ENCODE measurements around the gene PBXIP1. TPM values are rescaled to one million over a fixed set of nuclear protein-coding genes. Genes with fewer than 3 reads are reported as not detected.

PBXIP1 gene
- total and polyA plus RNA-seq, 7 experiments from 2014 or later = 107 to 390 (median 355) TPM

GRCh38 chr1:154969246-154969645, 13.3 kb upstream of the PBXIP1 start:
- Mint-ChIP-seq H3K27me3 (no peaks in the 10 kb centered on the region), H3K27ac (peak overlapping the region; percentile 8 to 86 (median 60)), H3K4me1 (peaks cover 27 to 52% (median 34%) of the 10 kb centered on the region in 7 donors), H3K36me3 (peaks cover 0 to 15% (median 0%) of the 10 kb centered on the region in 5 donors), H3K4me3 (peak overlapping the region in 2 of 10 donors; percentile 43 to 48), H3K9me3 (peaks cover 0 to 2% (median 0%) of the 10 kb centered on the region in 11 donors)
- POLR2A ChIA-PET = interaction anchor here (11.7 kb wide), 1 partner anchor 9 kb away, joined by 160 read pairs; the partner anchor contains the start of genes PBXIP1 and PYGO2
- DNase-seq (no peak), ATAC-seq (no peak)
- intact Hi-C loops (cut with micrococcal nuclease) = no loop called here
- Histone ChIP-seq H3K27ac (ENCODE audit: low read depth, low read length) (peak overlapping the region; percentile 51), H3K9me3 (ENCODE audit: control insufficient read depth in 2 of 3, low read length in 3 of 3) (no peaks in the 10 kb centered on the region), H3K4me1 (ENCODE audit: control insufficient read depth in 2 of 2, insufficient read depth in 2 of 2, low read length in 2 of 2) (peaks cover 20 to 26% of the 10 kb centered on the region in 2 donors), H3K36me3 (ENCODE audit: control insufficient read depth in 2 of 3, insufficient read depth in 3 of 3, low read length in 3 of 3) (peaks cover 11 to 70% (median 19%) of the 10 kb centered on the region in 3 experiments), H3K27me3 (ENCODE audit: control insufficient read depth in 2 of 2, insufficient read depth in 2 of 2, low read length in 2 of 2) (no peaks in the 10 kb centered on the region), H3K4me3 (ENCODE audit: low read length) (no peak overlapping the region)
- CTCF ChIA-PET = interaction anchor here (1.1 to 1.8 kb wide), 2 partner anchors 25 to 30 kb away, joined by 3 to 6 read pairs; no protein-coding TSS in a partner anchor

GRCh38 chr1:154968731-154969130, 12.8 kb upstream of the PBXIP1 start:
- DNase-seq (no peak), ATAC-seq (no peak)
- H3K36me3 Mint-ChIP-seq = peaks cover 0 to 18% (median 2%) of the 10 kb centered on the region in 5 donors
- Histone ChIP-seq H3K9me3 (ENCODE audit: control insufficient read depth in 2 of 3, low read length in 3 of 3) (no peaks in the 10 kb centered on the region), H3K4me3 (ENCODE audit: low read length) (no peak overlapping the region), H3K4me1 (ENCODE audit: control insufficient read depth in 2 of 2, insufficient read depth in 2 of 2, low read length in 2 of 2) (peaks cover 20 to 26% of the 10 kb centered on the region in 2 donors), H3K36me3 (ENCODE audit: control insufficient read depth in 2 of 3, insufficient read depth in 3 of 3, low read length in 3 of 3) (peaks cover 13 to 75% (median 19%) of the 10 kb centered on the region in 3 experiments), H3K27ac (ENCODE audit: low read depth, low read length) (peak overlapping the region; percentile 51), H3K27me3 (ENCODE audit: control insufficient read depth in 2 of 2, insufficient read depth in 2 of 2, low read length in 2 of 2) (no peaks in the 10 kb centered on the region)
- H3K4me3 Mint-ChIP-seq = no peak overlapping the region
- ChIA-PET POLR2A (interaction anchor here (11.7 kb wide), 1 partner anchor 8 kb away, joined by 160 read pairs; the partner anchor contains the start of genes PBXIP1 and PYGO2), CTCF (no interaction called here)
- peaks cover 0 to 2% (median 0%) of the 10 kb centered on the region in 11 donors for H3K9me3 Mint-ChIP-seq
- H3K27ac Mint-ChIP-seq = peak overlapping the region in 8 of 9 donors; percentile 36 to 86 (median 66)
- intact Hi-C loops (cut with micrococcal nuclease) = no loop called here
- H3K4me1 Mint-ChIP-seq = peaks cover 30 to 55% (median 37%) of the 10 kb centered on the region in 7 donors
- no peaks in the 10 kb centered on the region for H3K27me3 Mint-ChIP-seq

GRCh38 chr1:154967331-154967950, 11.5 kb upstream of the PBXIP1 start:
- H3K4me1 ChIP-seq (ENCODE audit: control insufficient read depth in 2 of 2, insufficient read depth in 2 of 2, low read length in 2 of 2) = peaks cover 13 to 29% of the 10 kb centered on the region in 2 donors
- peaks cover 0 to 2% (median 0%) of the 10 kb centered on the region in 11 donors for H3K9me3 Mint-ChIP-seq
- no peaks in the 10 kb centered on the region for H3K27me3 Mint-ChIP-seq
- H3K27ac ChIP-seq (ENCODE audit: low read depth, low read length) = no peak overlapping the region
- peak overlapping the region in 6 of 9 donors; percentile 13 to 58 (median 32) for H3K27ac Mint-ChIP-seq
- H3K4me1 Mint-ChIP-seq = peaks cover 26 to 59% (median 42%) of the 10 kb centered on the region in 7 donors
- H3K9me3 ChIP-seq (ENCODE audit: control insufficient read depth in 2 of 3, low read length in 3 of 3) = no peaks in the 10 kb centered on the region
- peaks cover 0 to 22% (median 3%) of the 10 kb centered on the region in 5 donors for H3K36me3 Mint-ChIP-seq
- H3K27me3 ChIP-seq (ENCODE audit: control insufficient read depth in 2 of 2, insufficient read depth in 2 of 2, low read length in 2 of 2) = no peaks in the 10 kb centered on the region
- H3K4me3 Mint-ChIP-seq = no peak overlapping the region
- intact Hi-C loops (cut with micrococcal nuclease) = no loop called here
- ATAC-seq = no peak
- ChIA-PET POLR2A (interaction anchor here (1.1 to 13.7 kb wide), 4 partner anchors 7 to 49 kb away, joined by 3 to 160 read pairs (median 12); partner anchors contain the start of genes CKS1B, LENEP and SHC1), CTCF (interaction anchor here (7.6 kb wide), 1 partner anchor 50 kb away, joined by 72 read pairs; no protein-coding TSS in a partner anchor)
- H3K36me3 ChIP-seq (ENCODE audit: control insufficient read depth in 2 of 3, insufficient read depth in 3 of 3, low read length in 3 of 3) = peaks cover 16 to 79% (median 19%) of the 10 kb centered on the region in 3 experiments
- no peak overlapping the region for H3K4me3 ChIP-seq (ENCODE audit: low read length)
- DNase-seq = no peak

GRCh38 chr1:154966111-154966510, 10.2 kb upstream of the PBXIP1 start:
- ATAC-seq (no peak), DNase-seq (no peak)
- ChIA-PET POLR2A (interaction anchor here (0.9 to 13.7 kb wide), 7 partner anchors 8 to 50 kb away, joined by 3 to 160 read pairs (median 5); partner anchors contain the start of genes CKS1B, LENEP and SHC1), CTCF (interaction anchor here (7.6 kb wide), 1 partner anchor 51 kb away, joined by 72 read pairs; no protein-coding TSS in a partner anchor)
- intact Hi-C loops (cut with micrococcal nuclease) = no loop called here
- peaks cover 0 to 17% (median 3%) of the 10 kb centered on the region in 5 donors for H3K36me3 Mint-ChIP-seq
- Histone ChIP-seq H3K27ac (ENCODE audit: low read depth, low read length) (no peak overlapping the region), H3K36me3 (ENCODE audit: control insufficient read depth in 2 of 3, insufficient read depth in 3 of 3, low read length in 3 of 3) (peaks cover 16 to 80% (median 19%) of the 10 kb centered on the region in 3 experiments), H3K4me1 (ENCODE audit: control insufficient read depth in 2 of 2, insufficient read depth in 2 of 2, low read length in 2 of 2) (peaks cover 11 to 23% of the 10 kb centered on the region in 2 donors), H3K4me3 (ENCODE audit: low read length) (no peak overlapping the region), H3K27me3 (ENCODE audit: control insufficient read depth in 2 of 2, insufficient read depth in 2 of 2, low read length in 2 of 2) (no peaks in the 10 kb centered on the region), H3K9me3 (ENCODE audit: control insufficient read depth in 2 of 3, low read length in 3 of 3) (no peaks in the 10 kb centered on the region)
- H3K27ac Mint-ChIP-seq = peak overlapping the region in 3 of 9 donors; percentile 33 to 59 (median 46)
- peaks cover 14 to 54% (median 35%) of the 10 kb centered on the region in 7 donors for H3K4me1 Mint-ChIP-seq
- H3K4me3 Mint-ChIP-seq = no peak overlapping the region
- H3K9me3 Mint-ChIP-seq = no peaks in the 10 kb centered on the region
- no peaks in the 10 kb centered on the region for H3K27me3 Mint-ChIP-seq

- no peak for DNase-seq
- Histone ChIP-seq H3K36me3 (ENCODE audit: control insufficient read depth in 2 of 3, insufficient read depth in 3 of 3, low read length in 3 of 3) (peaks cover 16 to 74% (median 19%) of the 10 kb centered on the region in 3 experiments), H3K9me3 (ENCODE audit: control insufficient read depth in 2 of 3, low read length in 3 of 3) (no peaks in the 10 kb centered on the region), H3K27ac (ENCODE audit: low read depth, low read length) (no peak overlapping the region), H3K4me3 (ENCODE audit: low read length) (no peak overlapping the region), H3K4me1 (ENCODE audit: control insufficient read depth in 2 of 2, insufficient read depth in 2 of 2, low read length in 2 of 2) (peaks cover 16 to 23% of the 10 kb centered on the region in 2 donors), H3K27me3 (ENCODE audit: control insufficient read depth in 2 of 2, insufficient read depth in 2 of 2, low read length in 2 of 2) (no peaks in the 10 kb centered on the region)
- CTCF ChIA-PET = interaction anchor here (0.8 to 7.6 kb wide), 4 partner anchors 14 to 96 kb away, joined by 3 to 72 read pairs (median 3); no protein-coding TSS in a partner anchor
- peaks cover 20 to 55% (median 42%) of the 10 kb centered on the region in 7 donors for H3K4me1 Mint-ChIP-seq
- H3K36me3 Mint-ChIP-seq = peaks cover 0 to 15% (median 3%) of the 10 kb centered on the region in 5 donors
- POLR2A ChIA-PET = interaction anchor here (0.6 to 13.7 kb wide), 7 partner anchors 9 to 374 kb away, joined by 3 to 160 read pairs (median 5); partner anchors contain the start of genes CKS1B, PBXIP1, PMVK and SHC1
- H3K27me3 Mint-ChIP-seq = no peaks in the 10 kb centered on the region
- peak overlapping the region in 5 of 9 donors; percentile 22 to 95 (median 59) for H3K27ac Mint-ChIP-seq
- no peak for ATAC-seq
- H3K4me3 Mint-ChIP-seq = no peak overlapping the region
- intact Hi-C loops (cut with micrococcal nuclease) = loop anchor here in 1 of 2 donors (5.0 kb wide), 1 partner anchor 742 kb away; the partner anchor contains the start of gene UBAP2L
- no peaks in the 10 kb centered on the region for H3K9me3 Mint-ChIP-seq
Measured at GRCh38 chr1:154964359-154964758, 8.5 kb upstream of the PBXIP1 start.

- Histone ChIP-seq H3K27me3 (ENCODE audit: control insufficient read depth in 2 of 2, insufficient read depth in 2 of 2, low read length in 2 of 2) (no peaks in the 10 kb centered on the region), H3K36me3 (ENCODE audit: control insufficient read depth in 2 of 3, insufficient read depth in 3 of 3, low read length in 3 of 3) (peaks cover 16 to 74% (median 19%) of the 10 kb centered on the region in 3 experiments), H3K9me3 (ENCODE audit: control insufficient read depth in 2 of 3, low read length in 3 of 3) (no peaks in the 10 kb centered on the region), H3K27ac (ENCODE audit: low read depth, low read length) (peak overlapping the region; percentile 96), H3K4me1 (ENCODE audit: control insufficient read depth in 2 of 2, insufficient read depth in 2 of 2, low read length in 2 of 2) (peaks cover 16 to 23% of the 10 kb centered on the region in 2 donors), H3K4me3 (ENCODE audit: low read length) (no peak overlapping the region)
- Mint-ChIP-seq H3K36me3 (peaks cover 0 to 15% (median 3%) of the 10 kb centered on the region in 5 donors), H3K27me3 (no peaks in the 10 kb centered on the region), H3K4me3 (peak overlapping the region in 2 of 10 donors; percentile 88 to 91), H3K4me1 (peaks cover 16 to 49% (median 39%) of the 10 kb centered on the region in 7 donors), H3K27ac (peak overlapping the region; percentile 6 to 95 (median 59)), H3K9me3 (no peaks in the 10 kb centered on the region)
- ChIA-PET POLR2A (interaction anchor here (1.1 to 13.7 kb wide), 5 partner anchors 8 to 57 kb away, joined by 4 to 160 read pairs (median 12); partner anchors contain the start of genes CKS1B, PBXIP1, PMVK and SHC1), CTCF (interaction anchor here (7.6 kb wide), 1 partner anchor 54 kb away, joined by 72 read pairs; no protein-coding TSS in a partner anchor)
- ATAC-seq = no peak
- intact Hi-C loops (cut with micrococcal nuclease) = loop anchor here in 1 of 2 donors (5.0 kb wide), 1 partner anchor 741 kb away; the partner anchor contains the start of gene UBAP2L
- DNase-seq = no peak
Measured at GRCh38 chr1:154963643-154964042, 7.7 kb upstream of the PBXIP1 start.
